H1 (cell line): Measurements from ENCODE around the gene ARID5B. TPM values are rescaled to one million over a fixed set of nuclear protein-coding genes. Genes with fewer than 3 reads are reported as not detected.

Source experiments
- CTCF ChIA-PET: fragments of 300-600 bp; sonication (Branson Sonifier 250); formaldehyde crosslinking; loops from one replicate; lab custom pipeline; 2021; ENCODE audit not compliant: partially characterized antibody; lab: Charles Lee
- POLR2A ChIA-PET: fragments of 300-600 bp; sonication (Branson Sonifier 250); formaldehyde crosslinking; loops from one replicate; lab custom pipeline; 2021; ENCODE audit warnings: inconsistent platforms; ENCODE audit not compliant: partially characterized antibody; lab: Charles Lee
- DNase-seq, 2 experiments: peaks; one replicate each; pipeline versions ENCODE4 v3.0.0 to v3.0.0-alpha.2; 2010 to 2022; ENCODE audit warnings: low spot score in 2 of 2, low read depth in 1 of 2, mixed read lengths in 1 of 2
- FAIRE-seq: peaks from 2 replicates; lab custom pipeline; 2011; peaks lifted over from hg19 to GRCh38; lab: Jason Lieb, UNC
- H2AFZ ChIP-seq: 2 replicates; pipeline ENCODE4 v1.8.1; 2012; ENCODE audit warnings: low read length, inconsistent platforms
- H2AK5ac ChIP-seq: 2 replicates; pipeline ENCODE4 v1.6.1; 2013; ENCODE audit warnings: low read depth, low read length
- H2BK120ac ChIP-seq: replicated peaks from 2 replicates; pipeline ENCODE3; 2013; ENCODE audit warnings: low read depth, low read length, inconsistent platforms
- H2BK12ac ChIP-seq: 2 replicates; pipeline ENCODE4 v1.6.1; 2013; ENCODE audit warnings: low read depth, low read length
- H2BK15ac ChIP-seq: 2 replicates; pipeline ENCODE4 v1.6.1; 2013; ENCODE audit warnings: low read length
- H2BK20ac ChIP-seq: 2 replicates; pipeline ENCODE4 v1.6.1; 2013; ENCODE audit warnings: low read length
- H2BK5ac ChIP-seq: 2 replicates; pipeline ENCODE4 v1.6.1; 2013; ENCODE audit warnings: low read depth, low read length
- H3K14ac ChIP-seq: 2 replicates; pipeline ENCODE4 v1.6.1; 2013; ENCODE audit warnings: inconsistent platforms; ENCODE audit not compliant: insufficient read length
- H3K18ac ChIP-seq: 2 replicates; pipeline ENCODE4 v1.6.1; 2013; ENCODE audit warnings: low read length; ENCODE audit errors: extremely low read depth
- H3K23ac ChIP-seq: 2 replicates; pipeline ENCODE4 v1.6.1; 2013; ENCODE audit warnings: inconsistent platforms; ENCODE audit not compliant: insufficient read length
- H3K23me2 ChIP-seq: 2 replicates; pipeline ENCODE4 v1.6.1; 2013; ENCODE audit warnings: low read depth, low read length
- H3K27ac ChIP-seq: 2 replicates; pipeline ENCODE4 v1.6.1; 2011; ENCODE audit warnings: low read depth, low read length, inconsistent platforms
- H3K27me3 ChIP-seq, 4 experiments: replicated peaks in 1 of 4; 1 replicate in 1 of 4; 2 replicates in 3 of 4; pipeline versions ENCODE4 v1.6.1 to v1.8.1; 2011 to 2013; ENCODE audit warnings: low read length in 3 of 4, mild to moderate bottlenecking in 3 of 4, inconsistent platforms in 2 of 4, mixed read lengths in 2 of 4, moderate library complexity in 1 of 4; ENCODE audit not compliant: control insufficient read depth in 3 of 4, insufficient read depth in 3 of 4; ENCODE audit errors: extremely low read depth in 1 of 4
- H3K36me3 ChIP-seq, 4 experiments: 2 replicates each; pipeline versions ENCODE4 v1.6.1 to v1.8.1; 2011 to 2013; ENCODE audit warnings: mild to moderate bottlenecking in 4 of 4, low read length in 3 of 4, moderate library complexity in 2 of 4, control low read depth in 1 of 4, inconsistent platforms in 1 of 4; ENCODE audit not compliant: insufficient read depth in 4 of 4, control insufficient read depth in 2 of 4
- H3K4ac ChIP-seq: replicated peaks from 2 replicates; pipeline ENCODE3; 2013; ENCODE audit warnings: low read length, low read depth, mixed read lengths, inconsistent platforms; ENCODE audit not compliant: insufficient read length
- H3K4me1 ChIP-seq, 4 experiments: replicated peaks in 1 of 4; 1 replicate in 1 of 4; 2 replicates in 3 of 4; pipeline versions ENCODE4 v1.6.1 to v1.8.1; 2011 to 2013; ENCODE audit warnings: low read length in 3 of 4, inconsistent platforms in 2 of 4, mixed read lengths in 1 of 4; ENCODE audit not compliant: insufficient read depth in 4 of 4, control insufficient read depth in 3 of 4
- H3K4me2 ChIP-seq, 2 experiments: 2 replicates each; pipeline versions ENCODE4 v1.6.1 to v1.8.1; 2011 to 2013; ENCODE audit warnings: low read depth in 2 of 2, low read length in 2 of 2, control low read depth in 1 of 2, inconsistent platforms in 1 of 2, mild to moderate bottlenecking in 1 of 2; ENCODE audit not compliant: insufficient read depth in 1 of 2
- H3K4me3 ChIP-seq, 4 experiments: fragments of 200-600, 300-600 bp in 1 of 4; sonication (generic), shearing (Covaris generic), sonication (Bioruptor Twin) in 1 of 4; 2 replicates each; pipeline versions ENCODE4 v1.5.1 to v1.8.1; 2011 to 2016; ENCODE audit warnings: low read length in 4 of 4, low read depth in 3 of 4, control low read depth in 2 of 4, inconsistent platforms in 2 of 4, mild to moderate bottlenecking in 2 of 4, mixed read lengths in 1 of 4, moderate library complexity in 1 of 4; ENCODE audit not compliant: insufficient read depth in 2 of 4; ENCODE audit errors: extremely low read depth in 1 of 4
- H3K56ac ChIP-seq: replicated peaks from 2 replicates; pipeline ENCODE3; 2013; ENCODE audit warnings: low read depth, mild to moderate bottlenecking, mixed read lengths, low read length, inconsistent platforms; ENCODE audit not compliant: insufficient read length
- H3K79me1 ChIP-seq: 2 replicates; pipeline ENCODE4 v1.6.1; 2013; ENCODE audit warnings: low read depth, low read length, control low read depth
- H3K79me2 ChIP-seq, 2 experiments: 2 replicates each; pipeline versions ENCODE4 v1.6.1 to v1.8.1; 2012 to 2013; ENCODE audit warnings: low read length in 2 of 2, mild to moderate bottlenecking in 2 of 2, inconsistent platforms in 1 of 2; ENCODE audit not compliant: insufficient read depth in 2 of 2, control insufficient read depth in 1 of 2
- H3K9ac ChIP-seq, 4 experiments: replicated peaks in 1 of 4; 1 replicate in 1 of 4; 2 replicates in 3 of 4; pipeline versions ENCODE4 v1.6.1 to v1.8.1; 2011 to 2013; ENCODE audit warnings: low read depth in 3 of 4, low read length in 3 of 4, control low read depth in 2 of 4, mild to moderate bottlenecking in 2 of 4, moderate library complexity in 2 of 4, inconsistent platforms in 1 of 4; ENCODE audit errors: extremely low read depth in 1 of 4
- H3K9me3 ChIP-seq, 2 experiments: 2 replicates each; pipeline versions ENCODE4 v1.6.1 to v1.8.1; 2012 to 2013; ENCODE audit warnings: mild to moderate bottlenecking in 2 of 2, moderate library complexity in 2 of 2, control low read depth in 1 of 2, inconsistent platforms in 1 of 2, low read depth in 1 of 2, low read length in 1 of 2, mixed read lengths in 1 of 2; ENCODE audit not compliant: insufficient read depth in 2 of 2
- H4K20me1 ChIP-seq, 2 experiments: replicated peaks in 1 of 2; 2 replicates each; pipeline versions ENCODE3 to v1.8.1; 2011 to 2013; ENCODE audit warnings: inconsistent platforms in 2 of 2, low read length in 2 of 2, mild to moderate bottlenecking in 1 of 2; ENCODE audit not compliant: insufficient read depth in 2 of 2, control insufficient read depth in 1 of 2
- H4K5ac ChIP-seq: 2 replicates; pipeline ENCODE4 v1.6.1; 2013; ENCODE audit warnings: low read length, low read depth, mixed read lengths, inconsistent platforms; ENCODE audit not compliant: insufficient read length
- H4K8ac ChIP-seq: 2 replicates; pipeline ENCODE4 v1.8.0; 2013; ENCODE audit warnings: mild to moderate bottlenecking, moderate library complexity, low read length, inconsistent platforms; ENCODE audit not compliant: insufficient read depth; ENCODE audit errors: extremely low read depth
- H4K91ac ChIP-seq: replicated peaks from 2 replicates; pipeline ENCODE3; 2013; ENCODE audit warnings: low read length, mixed read lengths, inconsistent platforms; ENCODE audit not compliant: insufficient read length
- BACH1 ChIP-seq: IDR thresholded peaks from 2 replicates; pipeline ENCODE4 v1.6.1; 2012; ENCODE audit warnings: low read length, improper control_type of control experiment
- CHD1 ChIP-seq: IDR thresholded peaks from 2 replicates; pipeline ENCODE4 v1.6.1; 2012; ENCODE audit warnings: low read depth, low read length, improper control_type of control experiment
- FOSL1 ChIP-seq: IDR thresholded peaks from 2 replicates; pipeline ENCODE4 v1.6.1; 2011; ENCODE audit warnings: mild to moderate bottlenecking, low read depth, low read length, moderate library complexity; ENCODE audit not compliant: insufficient read depth
- RBBP5 ChIP-seq: IDR thresholded peaks from 2 replicates; pipeline ENCODE4 v1.7.1; 2012; ENCODE audit warnings: low read depth, mild to moderate bottlenecking, inconsistent platforms, low read length, moderate library complexity, borderline replicate concordance
- TCF12 ChIP-seq: IDR thresholded peaks from 2 replicates; pipeline ENCODE4 v1.6.1; 2011; ENCODE audit warnings: low read depth, mild to moderate bottlenecking, low read length
- WGBS, 2 experiments: shearing (Covaris generic) in 1 of 2; methylation state at CpG; one replicate each; pipeline versions ENCODE4 v1.1.6 to v1.1.7; 2013 to 2015; ENCODE audit warnings: low lambda C conversion rate in 2 of 2, mixed read lengths in 2 of 2, inconsistent platforms in 1 of 2, low coverage in 1 of 2, missing lambda C conversion rate in 1 of 2; ENCODE audit not compliant: insufficient replicate concordance in 2 of 2, insufficient coverage in 1 of 2, insufficient read length in 1 of 2; ENCODE audit errors: extremely low coverage in 1 of 2, missing lambda C conversion rate in 1 of 2; 5-methylcytosine and 5-hydroxymethylcytosine counted together
- polyA plus RNA-seq, 7 experiments: library from polyadenylated mRNA; depleted of rRNA in 3 of 7; stranded (reverse) in 5 of 7; unstranded in 2 of 7; fragments of >200 nt in 5 of 7; fragments of 200-250 nt in 2 of 7; gene quantifications; 1 replicate in 5 of 7; 2 replicates in 1 of 7; 4 replicates in 1 of 7; pipeline versions ENCODE4 v1.2.1 to v1.2.3, GENCODE V29; 2011 to 2013; ENCODE audit warnings: missing spikeins in 2 of 7, mixed read lengths in 2 of 7
- total RNA-seq: library from RNA; stranded (reverse); fragmentation: NEBNext Ultra II Directional; extraction: Animal tissue kit (Norgen Biotek cat#: 25700); gene quantifications from 2 replicates; pipeline ENCODE4 v1.2.1, GENCODE V29; 2021

Gene ARID5B
- total and polyA plus RNA-seq, 2 of the 8 experiments (the other 6 are each of a cell fraction or from before 2014, with no cell fraction given), result 0.21 to 1.1 TPM

- Histone ChIP-seq H3K14ac (no peak overlapping the region), H3K23me2 (no peaks in the 10 kb centered on the region), H3K4me2 (no peak overlapping the region), H2AFZ (no peak overlapping the region), H4K20me1 (no peaks in the 10 kb centered on the region), H2BK5ac (no peak overlapping the region), H2BK20ac (no peak overlapping the region), H3K23ac (no peak overlapping the region), H3K56ac (no peak overlapping the region)
- TF ChIP-seq RBBP5, result no peak
- no peak for TF ChIP-seq FOSL1
- no peak for TF ChIP-seq BACH1
- TF ChIP-seq TCF12, result no peak
- TF ChIP-seq CHD1, result no peak
- TF ChIP-seq, all 59 proteins: peak for 0
- WGBS, 2 experiments, result 98% methylated on average over 5 of the region's 5 CpGs; no CpG with 5 or more reads in 1 of the 2 experiments
- Histone ChIP-seq H3K27me3 (no peaks in the 10 kb centered on the region), H2BK15ac (no peak overlapping the region), H3K18ac (no peak overlapping the region), H4K91ac (no peak overlapping the region), H3K9ac (no peak overlapping the region), H3K79me2 (no peaks in the 10 kb centered on the region), H3K4me3 (no peak overlapping the region), H2AK5ac (no peak overlapping the region), H3K27ac (no peak overlapping the region), H4K5ac (no peak overlapping the region), H3K36me3 (no peaks in the 10 kb centered on the region), H2BK120ac (no peak overlapping the region), H4K8ac (no peak overlapping the region), H3K9me3 (no peaks in the 10 kb centered on the region), H3K4ac (no peak overlapping the region), H3K79me1 (no peaks in the 10 kb centered on the region), H3K4me1 (0 out of 7 replicates have a peak, but pooled peaks cover 0 to 2% (median 0%) of the 10 kb centered on the region in 4 experiments), H2BK12ac (no peak overlapping the region)
- no peak for DNase-seq
- POLR2A ChIA-PET, result no interaction called here
- no peak for FAIRE-seq
- CTCF ChIA-PET, result interaction anchor here (0.5 to 0.9 kb wide), 2 partner anchors 11 to 19 kb away, joined by 3 to 5 read pairs; no protein-coding TSS in a partner anchor
Observed at GRCh38 chr10:62115842-62116241, 214.3 kb downstream of the ARID5B start.
